HepG2 (cell line): Measurements from ENCODE around the gene L3MBTL4. TPM values are rescaled to one million over a fixed set of nuclear protein-coding genes. Genes with fewer than 3 reads are reported as not detected.
"Not testable (repeated sequence)": the region's sequence is repeated elsewhere in the genome, so short reads cannot be mapped to it uniquely, and the experiment has no call there.

ENCODE experiments used
- ATAC-seq: fragments of 200-7000 bp; cut with Tn5 transposase; 3 replicates; pipeline ENCODE4 v1.9.1; 2020; ENCODE audit warnings: mild to moderate bottlenecking, moderate library complexity
- BruUV-seq: library from RNA; stranded (reverse); fragments of 400-500 nt; replicated peaks from 2 replicates; lab custom pipeline; 2021; lab: Mats Ljungman, UMichigan
- CTCF ChIA-PET: fragments of 300-600 bp; formaldehyde crosslinking; extraction: SDS; loops from one replicate; lab custom pipeline; 2021; ENCODE audit warnings: low total read pairs, inconsistent platforms, low intra/inter-chr PET ratio; lab: Yijun Ruan, JAX
- POLR2A ChIA-PET: fragments of 350-600 bp; sonication (Branson Sonifier 250); formaldehyde crosslinking; loops from one replicate; lab custom pipeline; 2020; ENCODE audit warnings: antibody characterized with exemption, inconsistent platforms; lab: Yijun Ruan, JAX
- DNase-seq: peaks from one replicate; pipeline ENCODE4 v3.0.0-alpha.2; 2015; ENCODE audit warnings: low spot score
- FAIRE-seq: peaks from 3 replicates; lab custom pipeline; 2011; peaks lifted over from hg19 to GRCh38; lab: Jason Lieb, UNC
- H2AFZ ChIP-seq: one replicate; pipeline ENCODE4 v1.6.1; 2011; ENCODE audit warnings: low read length, inconsistent platforms
- H3K27ac ChIP-seq: fragments of 300-600 bp; 3 replicates; pipeline ENCODE4 v1.8.0; 2011; ENCODE audit warnings: mixed run types, mild to moderate bottlenecking, mixed read lengths, low read length, inconsistent platforms; ENCODE audit not compliant: insufficient read depth; ENCODE audit errors: extremely low read length
- H3K27me3 ChIP-seq, 2 experiments: fragments of 200-600 bp in 1 of 2; 2 replicates in 1 of 2; 3 replicates in 1 of 2; pipeline versions ENCODE4 v1.6.0 to v1.8.0; 2011; ENCODE audit warnings: low read length in 2 of 2, mild to moderate bottlenecking in 2 of 2, moderate library complexity in 2 of 2, inconsistent platforms in 1 of 2; ENCODE audit not compliant: insufficient read depth in 2 of 2, control insufficient read depth in 1 of 2
- H3K36me3 ChIP-seq, 2 experiments: fragments of 200-600 bp in 1 of 2; replicated peaks in 1 of 2; 2 replicates in 1 of 2; 3 replicates in 1 of 2; pipeline versions ENCODE4 v1.5.1 to v1.8.0; 2011; ENCODE audit warnings: low read length in 2 of 2, inconsistent platforms in 1 of 2; ENCODE audit not compliant: insufficient read depth in 2 of 2, control insufficient read depth in 1 of 2
- H3K4me1 ChIP-seq: 2 replicates; pipeline ENCODE4 v1.5.1; 2012; ENCODE audit warnings: low read length, inconsistent platforms; ENCODE audit not compliant: insufficient read depth
- H3K4me2 ChIP-seq: 2 replicates; pipeline ENCODE4 v1.6.0; 2011; ENCODE audit warnings: low read depth, low read length, inconsistent platforms
- H3K4me3 ChIP-seq, 3 experiments: fragments of 200-600 bp in 1 of 3; sonication (generic), shearing (Covaris generic) in 1 of 3; replicated peaks in 1 of 3; 2 replicates each; pipeline ENCODE4 v1.5.1; 2011 to 2016; ENCODE audit warnings: low read length in 3 of 3, inconsistent platforms in 2 of 3, low read depth in 2 of 3, mild to moderate bottlenecking in 2 of 3, control low read depth in 1 of 3, mixed read lengths in 1 of 3; ENCODE audit not compliant: insufficient read depth in 1 of 3
- H3K79me2 ChIP-seq: one replicate; pipeline ENCODE4 v1.6.1; 2011; ENCODE audit warnings: low read length, inconsistent platforms; ENCODE audit not compliant: insufficient read depth
- H3K9ac ChIP-seq: 2 replicates; pipeline ENCODE4 v1.6.0; 2011; ENCODE audit warnings: mild to moderate bottlenecking, low read depth, low read length, inconsistent platforms; ENCODE audit not compliant: insufficient read depth
- H3K9me3 ChIP-seq: 2 replicates; pipeline ENCODE4 v1.5.1; 2012; ENCODE audit warnings: mild to moderate bottlenecking, low read length
- H4K20me1 ChIP-seq: 2 replicates; pipeline ENCODE4 v1.6.0; 2011; ENCODE audit warnings: inconsistent platforms, mild to moderate bottlenecking, low read length, moderate library complexity; ENCODE audit not compliant: insufficient read depth
- ZBTB20 ChIP-seq: sonication (generic); formaldehyde crosslinking; IDR thresholded peaks from 2 replicates; pipeline ENCODE4 v1.8.1; 2023; ENCODE audit warnings: missing genetic modification reagents, low read depth, mild to moderate bottlenecking, borderline replicate concordance
- ZNF329 ChIP-seq: sonication (generic); formaldehyde crosslinking; IDR thresholded peaks from 2 replicates; pipeline ENCODE4 v1.9.0; 2021; ENCODE audit warnings: low read depth, mild to moderate bottlenecking, missing genetic modification reagents
- WGBS: methylation state at CpG from one replicate; pipeline ENCODE4 v1.1.6; 2017; ENCODE audit warnings: low lambda C conversion rate; 5-methylcytosine and 5-hydroxymethylcytosine counted together
- in situ Hi-C: cut with HindIII; loops from 2 replicates; pipeline ENCODE4 v1.10.0; 2017; ENCODE audit warnings: low pct_unique_long_range_greater_than_20kb; ENCODE audit not compliant: extremely low pct_ligation_motif_present
- intact Hi-C: fragments of 100-400 bp; cut with micrococcal nuclease; formaldehyde crosslinking; loops from one replicate; pipeline ENCODE4 v1.10.0; 2022; ENCODE audit not compliant: unreplicated experiment
- polyA plus RNA-seq, 8 experiments: library from polyadenylated mRNA; depleted of rRNA in 3 of 8; stranded (reverse) in 7 of 8; unstranded in 1 of 8; fragments of >200 nt; fragmentation: Illumina TruSeq in 4 of 8; extraction: Trizol in 4 of 8; gene quantifications; 2 replicates each; pipeline versions ENCODE4 v1.2.1 to v1.2.3, GENCODE V29; 2011 to 2016; ENCODE audit warnings: low read depth in 4 of 8, missing spikeins in 1 of 8, mixed read lengths in 1 of 8; ENCODE audit not compliant: insufficient read depth in 1 of 8
- total RNA-seq, 5 experiments: library from RNA; depleted of rRNA; stranded (reverse); fragments of >200 nt; fragmentation: Illumina TruSeq; extraction: Trizol; gene quantifications; 2 replicates each; pipeline ENCODE4 v1.2.3, GENCODE V29; 2016; ENCODE audit warnings: low read depth in 1 of 5

The L3MBTL4 gene
- total and polyA plus RNA-seq, 2 of the 13 experiments (the other 11 are each of a cell fraction or from before 2014, with no cell fraction given) = 10.8 to 13.3 TPM

DNA sequence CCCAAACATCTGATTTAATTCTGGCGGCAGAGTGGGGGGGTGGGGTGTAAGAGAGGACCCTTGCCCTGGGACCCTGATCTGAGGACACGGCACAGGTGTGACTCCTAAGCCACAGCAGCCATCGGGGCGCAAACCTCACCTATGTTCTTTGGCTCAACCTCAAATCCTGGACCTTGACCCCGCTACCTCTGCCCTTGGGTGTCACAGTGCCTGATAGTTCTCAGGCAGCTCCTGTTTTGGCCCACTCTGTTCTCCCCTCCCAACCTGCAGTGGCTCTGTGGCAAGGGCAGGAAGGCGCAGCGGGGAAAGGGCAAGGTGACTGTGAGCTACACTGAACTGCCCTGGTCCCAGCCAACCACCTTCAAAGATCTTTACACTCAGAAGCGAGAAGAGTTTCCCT is 152.8 kb downstream of the L3MBTL4 start:
- Histone ChIP-seq H3K9ac (no peak overlapping the region), H3K27ac (no peak overlapping the region), H4K20me1 (no peaks in the 10 kb centered on the region), H3K4me3 (no peak overlapping the region), H3K27me3 (no peaks in the 10 kb centered on the region), H3K4me1 (no peaks in the 10 kb centered on the region), H3K4me2 (no peak overlapping the region), H2AFZ (no peak overlapping the region), H3K9me3 (no peaks in the 10 kb centered on the region), H3K79me2 (no peaks in the 10 kb centered on the region), H3K36me3 (peaks cover 1 to 29% of the 10 kb centered on the region in 2 experiments)
- DNase-seq = no peak
- in situ Hi-C loops = no loop called here
- no TSS peak for BruUV-seq
- WGBS = 94% methylated on average over 8 of the region's 8 CpGs
- FAIRE-seq = no peak
- POLR2A ChIA-PET = no interaction called here
- intact Hi-C loops = no loop called here
- no peak for TF ChIP-seq ZBTB20 (CRISPR knock-in tag)
- no peak for TF ChIP-seq ZNF329 (CRISPR knock-in tag)
- no peak for ATAC-seq
- CTCF ChIA-PET = no interaction called here

DNA sequence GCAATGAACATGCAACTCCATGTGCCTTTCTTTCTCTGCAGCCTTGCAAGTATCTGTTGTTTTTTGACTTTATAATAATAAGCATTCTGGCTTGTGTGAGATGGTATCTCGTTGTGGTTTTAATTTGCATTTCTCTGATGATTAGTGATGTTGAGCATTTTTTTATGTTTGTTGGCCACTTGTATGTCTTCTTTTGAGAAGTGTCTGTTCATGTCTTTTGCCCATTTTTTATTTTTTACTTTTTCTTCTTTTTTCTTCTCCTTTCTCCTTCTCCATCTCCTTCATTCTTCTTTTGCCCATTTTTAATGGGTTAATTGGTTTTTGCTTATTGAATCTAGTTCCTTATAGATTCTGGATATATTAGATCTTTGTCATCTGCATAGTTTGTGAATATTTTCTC is 155.4 kb downstream of the L3MBTL4 start:
- H3K27ac ChIP-seq, H3K79me2 ChIP-seq, H3K4me2 ChIP-seq, FAIRE-seq, H3K4me3 ChIP-seq, ATAC-seq, H2AFZ ChIP-seq, in situ Hi-C loops, H4K20me1 ChIP-seq, H3K27me3 ChIP-seq, BruUV-seq, H3K4me1 ChIP-seq, H3K9me3 ChIP-seq, CTCF ChIA-PET, POLR2A ChIA-PET, H3K9ac ChIP-seq, DNase-seq: not testable (repeated sequence)
- WGBS = 95% methylated on average over 1 of the region's 1 CpG
- intact Hi-C loops = loop anchor here (2.0 kb wide), 1 partner anchor 223 kb away; no protein-coding TSS in a partner anchor
- H3K36me3 ChIP-seq = peaks cover 1 to 29% of the 10 kb centered on the region in 2 experiments
